Nephron progenitor cell (in vitro differentiated cells): ENCODE data around the gene FOXN4.

Experiments
- DNase-seq: peaks from one replicate; pipeline ENCODE4 v3.0.0; 2021
- H3K27ac Mint-ChIP-seq: 2 replicates; pipeline ENCODE4 v1.8.0; 2021; ENCODE audit warnings: mild to moderate bottlenecking, moderate library complexity, mixed read lengths
- H3K27me3 Mint-ChIP-seq: 2 replicates; pipeline ENCODE4 v1.8.0; 2021; ENCODE audit warnings: mild to moderate bottlenecking, low read depth, mixed read lengths; ENCODE audit not compliant: poor library complexity
- H3K36me3 Mint-ChIP-seq: 2 replicates; pipeline ENCODE4 v1.8.0; 2021; ENCODE audit warnings: low read depth, mixed read lengths
- H3K4me1 Mint-ChIP-seq: 2 replicates; pipeline ENCODE4 v1.8.0; 2021; ENCODE audit warnings: mixed read lengths
- H3K4me3 Mint-ChIP-seq: 2 replicates; pipeline ENCODE4 v1.8.0; 2021; ENCODE audit warnings: mild to moderate bottlenecking, moderate library complexity, mixed read lengths
- H3K9me3 Mint-ChIP-seq: 2 replicates; pipeline ENCODE4 v1.8.0; 2021; ENCODE audit warnings: mild to moderate bottlenecking, moderate library complexity, mixed read lengths
- CTCF ChIP-seq: fragments of 200-600 bp; sonication (generic); IDR thresholded peaks from 2 replicates; pipeline ENCODE4 v1.5.0; 2021; ENCODE audit warnings: antibody characterized with exemption

Gene FOXN4

GRCh38 chr12:109240365-109240764, 68.7 kb downstream of the FOXN4 start:
- H3K27me3 Mint-ChIP-seq, result peaks cover 6% of the 10 kb centered on the region

GRCh38 chr12:109239691-109240090, 69.4 kb downstream of the FOXN4 start:
- no peak overlapping the region for H3K27ac Mint-ChIP-seq
- H3K4me3 Mint-ChIP-seq, result no peak overlapping the region
- no peak for DNase-seq
- peaks cover 31% of the 10 kb centered on the region for H3K36me3 Mint-ChIP-seq
- H3K4me1 Mint-ChIP-seq, result peaks cover 6% of the 10 kb centered on the region
- no peak for TF ChIP-seq CTCF
- H3K9me3 Mint-ChIP-seq, result no peaks in the 10 kb centered on the region
- peaks cover 6% of the 10 kb centered on the region for H3K27me3 Mint-ChIP-seq

More at GRCh38 chr12:109240365-109240764, 68.7 kb downstream of the FOXN4 start:
- no peaks in the 10 kb centered on the region for H3K9me3 Mint-ChIP-seq
- peaks cover 31% of the 10 kb centered on the region for H3K36me3 Mint-ChIP-seq
- DNase-seq, result no peak
- no peak for TF ChIP-seq CTCF
- H3K4me3 Mint-ChIP-seq, result no peak overlapping the region
- no peak overlapping the region for H3K27ac Mint-ChIP-seq
- H3K4me1 Mint-ChIP-seq, result peaks cover 6% of the 10 kb centered on the region

GRCh38 chr12:109239179-109239578, 69.9 kb downstream of the FOXN4 start:
- no peak for DNase-seq
- Mint-ChIP-seq H3K9me3 (no peaks in the 10 kb centered on the region), H3K4me3 (no peak overlapping the region), H3K27ac (no peak overlapping the region), H3K27me3 (peaks cover 6% of the 10 kb centered on the region), H3K4me1 (peaks cover 6% of the 10 kb centered on the region), H3K36me3 (peaks cover 31% of the 10 kb centered on the region)
- TF ChIP-seq CTCF, result no peak

GRCh38 chr12:109236257-109236656, 72.8 kb downstream of the FOXN4 start:
- Mint-ChIP-seq H3K4me3 (no peak overlapping the region), H3K4me1 (no peaks in the 10 kb centered on the region), H3K9me3 (no peaks in the 10 kb centered on the region), H3K36me3 (peaks cover 17% of the 10 kb centered on the region), H3K27ac (peak overlapping the region; percentile 30), H3K27me3 (peaks cover 3% of the 10 kb centered on the region)
- TF ChIP-seq CTCF, result no peak
- no peak for DNase-seq

GRCh38 chr12:109234012-109234411, 75.1 kb downstream of the FOXN4 start:
- Mint-ChIP-seq H3K36me3 (peaks cover 11% of the 10 kb centered on the region), H3K4me3 (no peak overlapping the region), H3K27me3 (peaks cover 3% of the 10 kb centered on the region), H3K4me1 (no peaks in the 10 kb centered on the region), H3K27ac (no peak overlapping the region), H3K9me3 (no peaks in the 10 kb centered on the region)
- TF ChIP-seq CTCF, result no peak
- no peak for DNase-seq

- H3K27ac Mint-ChIP-seq, result no peak overlapping the region
- peaks cover 7% of the 10 kb centered on the region for H3K36me3 Mint-ChIP-seq
These were observed 76.4 kb downstream of the FOXN4 start for GRCh38 chr12:109232731-109233130.

More at GRCh38 chr12:109232731-109233130, 76.4 kb downstream of the FOXN4 start:
- peaks cover 3% of the 10 kb centered on the region for H3K27me3 Mint-ChIP-seq
- no peak overlapping the region for H3K4me3 Mint-ChIP-seq
- DNase-seq, result no peak
- no peaks in the 10 kb centered on the region for H3K9me3 Mint-ChIP-seq
- no peak for TF ChIP-seq CTCF
- H3K4me1 Mint-ChIP-seq, result no peaks in the 10 kb centered on the region
